ENCODE data around the gene POLQ.
A peak's percentile ranks its signal among the peaks of the same experiment; 100 is the strongest.
"Not testable (repeated sequence)": the region's sequence is repeated elsewhere in the genome, so short reads cannot be mapped to it uniquely, and the experiment has no call there.

The POLQ gene

DNA sequence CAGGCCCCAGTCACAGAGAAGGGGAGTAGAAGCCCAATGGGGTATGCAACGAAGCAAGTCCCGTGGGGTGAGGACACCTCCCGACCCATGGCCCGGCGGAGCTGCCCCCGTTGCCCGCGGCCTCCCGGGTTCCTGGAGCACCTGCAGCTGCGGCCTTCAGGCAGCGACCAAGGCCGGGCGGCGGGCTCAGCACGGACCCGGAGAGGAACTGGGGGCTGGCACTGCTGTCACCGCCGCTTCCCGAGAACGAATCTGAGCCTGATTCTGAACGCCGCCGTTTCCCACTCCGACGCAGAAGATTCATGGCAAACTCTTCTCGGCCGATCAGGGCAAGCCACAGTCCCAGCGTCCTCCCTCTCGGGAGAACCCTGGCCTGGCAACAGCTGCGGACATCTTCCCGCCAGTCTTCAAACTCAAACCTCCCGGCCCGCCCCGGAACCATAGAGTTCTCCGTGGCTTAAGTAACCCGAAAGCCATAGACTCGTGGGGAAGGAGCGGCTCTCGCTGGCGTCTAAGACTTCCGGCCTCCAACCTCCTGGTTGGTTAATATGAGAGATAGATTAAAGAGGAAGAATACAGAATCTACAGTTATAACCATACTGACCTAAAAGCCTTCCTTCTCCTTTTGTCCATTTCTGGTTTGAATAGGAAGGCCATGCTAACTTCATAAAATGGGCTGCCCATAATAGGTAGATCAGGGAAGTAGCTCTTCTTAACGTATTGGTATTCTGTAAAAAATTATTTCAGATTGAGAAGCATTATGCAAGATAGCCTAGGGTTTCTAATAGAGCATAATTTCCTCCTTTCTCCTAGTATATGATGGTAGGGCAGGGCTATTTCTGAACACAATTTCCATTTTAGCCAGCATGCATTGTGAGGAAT, at the start of gene POLQ:
Gene POLQ (minus strand): TSS at position 415 of the 882 bp plus-strand sequence. CDS start 111 bp downstream, at position 304.
- peak; percentile 95 for DNase-seq (ENCODE audit: low spot score)

DNA sequence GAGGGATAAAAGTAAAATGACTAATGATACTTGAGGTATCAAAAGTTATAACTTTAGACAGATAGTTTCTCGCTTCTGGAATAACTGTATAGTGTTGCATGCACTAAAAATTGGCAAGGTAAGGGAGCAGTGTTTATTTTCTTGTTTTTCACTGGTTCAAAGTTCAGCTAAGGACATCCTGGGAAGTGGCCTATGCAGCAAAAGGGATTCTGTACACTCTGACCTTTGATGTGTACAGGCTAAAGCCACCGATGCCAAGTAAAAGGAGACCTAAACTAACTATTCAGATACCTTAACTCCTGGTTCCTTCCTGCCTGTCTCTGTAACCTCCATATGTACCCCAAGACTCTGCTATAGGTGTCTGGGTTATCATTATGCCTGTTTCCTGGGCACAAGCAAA, 49.1 kb upstream of the POLQ start:
- DNase-seq (ENCODE audit: low spot score), result no peak

DNA sequence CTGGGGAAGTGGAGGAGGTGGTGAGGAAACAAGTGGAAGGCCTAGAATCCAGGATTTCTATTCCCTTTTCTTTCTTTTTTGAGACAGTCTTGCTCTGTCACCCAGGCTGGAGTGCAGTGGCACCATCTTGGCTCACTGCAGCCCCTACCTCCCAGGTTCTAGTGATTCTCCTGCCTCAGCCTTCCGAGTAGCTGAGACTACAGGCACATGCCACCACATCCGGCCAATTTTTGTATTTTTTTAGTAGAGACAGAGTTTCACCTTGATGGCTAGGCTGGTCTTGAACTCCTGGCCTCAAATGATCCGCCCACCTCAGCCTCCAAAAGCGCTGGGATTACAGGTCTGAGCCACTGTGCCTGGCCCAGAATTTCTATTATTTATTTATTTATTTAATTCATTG, 48.0 kb upstream of the POLQ start:
- DNase-seq (ENCODE audit: low spot score), result not testable (repeated sequence)

DNA sequence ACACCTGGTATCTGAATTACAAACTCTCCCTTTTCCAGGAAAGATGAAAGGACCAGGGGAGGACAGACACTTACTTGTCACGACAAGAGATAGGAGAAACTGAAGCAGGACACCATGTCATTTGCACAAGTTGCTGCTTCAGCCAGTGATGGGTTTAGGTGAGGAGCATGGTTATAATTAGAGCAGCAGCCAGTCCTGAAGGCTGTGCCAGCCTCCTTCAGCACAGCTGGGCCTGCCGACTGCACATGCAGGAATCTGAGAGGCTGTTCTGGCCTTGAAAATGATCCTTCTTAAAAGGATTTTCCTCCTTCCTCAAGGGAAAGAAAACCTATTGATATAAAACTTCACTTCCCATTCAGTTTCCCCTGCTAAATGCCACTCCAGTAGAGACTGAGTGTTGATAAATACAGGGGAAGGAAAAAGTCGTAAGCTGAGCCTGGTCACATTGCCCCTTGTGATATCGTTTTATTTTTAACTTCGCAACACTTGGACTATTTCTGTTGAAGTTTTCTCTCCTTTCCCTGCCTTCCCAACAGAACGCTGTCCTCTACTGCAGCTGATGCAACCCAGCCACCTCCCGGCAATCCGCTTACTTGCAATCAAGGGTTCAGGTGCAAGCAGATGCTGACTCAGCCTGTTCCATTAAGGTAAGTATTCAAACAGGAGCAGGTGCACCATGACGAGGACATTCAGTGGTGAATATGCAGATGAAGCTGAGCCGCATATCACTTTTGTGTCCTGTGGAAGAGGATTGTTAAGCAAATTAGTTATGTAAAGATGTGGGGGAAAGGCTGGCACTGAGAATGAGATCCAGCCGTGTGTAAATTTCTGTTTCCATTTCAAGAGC, 47.3 kb upstream of the POLQ start, which contains the start of gene FBXO40:
Gene FBXO40 (plus strand): TSS at position 524 of the 847 bp plus-strand sequence. CDS start 27,197 bp downstream, outside the sequence.
- DNase-seq (ENCODE audit: low spot score), result no peak

DNA sequence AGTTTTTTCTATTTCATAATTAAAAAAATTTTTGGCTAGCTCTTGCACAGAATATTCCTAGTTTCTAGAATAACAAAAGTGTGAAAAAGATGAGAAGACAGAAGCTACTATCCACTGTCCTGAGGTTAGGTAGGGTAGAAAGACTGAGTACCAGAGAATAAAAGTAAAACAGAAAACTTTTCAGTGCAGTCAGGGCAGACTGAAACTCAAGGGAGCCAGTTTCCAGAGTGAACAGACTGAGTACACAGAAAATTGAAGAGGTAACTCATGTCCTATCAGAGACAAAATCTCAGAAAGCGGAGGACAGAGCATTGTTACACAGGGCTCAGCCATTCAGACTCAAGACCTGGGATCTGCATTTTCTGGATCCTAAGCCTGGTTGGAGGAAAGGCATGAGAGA, 38.6 kb upstream of the POLQ start:
- DNase-seq (ENCODE audit: low spot score), result no peak

DNA sequence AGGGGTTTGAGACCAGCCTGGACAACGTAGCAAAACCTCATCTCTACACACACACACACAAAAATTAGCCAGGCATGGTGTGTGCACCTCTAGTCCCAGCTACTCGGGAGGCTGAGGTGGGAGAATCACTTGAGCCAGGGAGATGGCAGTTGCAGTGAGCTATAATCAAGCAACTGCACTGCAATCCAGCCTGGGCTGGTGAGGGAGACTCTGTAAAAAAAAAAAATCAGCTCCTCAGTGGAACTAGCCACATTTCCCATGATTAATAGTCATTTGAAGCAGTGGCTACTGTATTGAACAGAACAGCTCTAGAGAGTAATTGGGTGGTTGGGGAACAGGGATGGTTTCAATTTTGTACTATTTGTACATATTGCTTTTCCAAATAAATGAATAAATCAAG, 35.9 kb upstream of the POLQ start:
- DNase-seq (ENCODE audit: low spot score), result no peak

DNA sequence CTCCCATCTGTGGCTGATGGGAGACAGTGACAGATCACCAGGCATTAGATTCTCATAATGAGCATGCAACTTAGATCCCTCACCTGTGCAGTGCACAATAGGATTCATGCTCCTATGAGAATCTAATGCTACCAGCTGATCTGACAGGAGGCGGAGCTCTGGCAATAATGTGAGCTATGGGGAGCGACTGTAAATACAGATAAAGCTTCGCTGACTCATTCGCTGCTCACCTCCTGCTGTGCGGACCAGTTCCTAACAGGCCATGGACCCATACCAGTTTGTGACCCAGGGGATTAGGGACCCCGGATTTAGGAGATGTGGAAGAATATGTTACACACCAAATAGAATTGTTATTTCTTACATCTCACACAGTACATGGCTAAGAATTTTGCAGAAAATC, 28.7 kb upstream of the POLQ start:
- no peak for DNase-seq (ENCODE audit: low spot score)

DNA sequence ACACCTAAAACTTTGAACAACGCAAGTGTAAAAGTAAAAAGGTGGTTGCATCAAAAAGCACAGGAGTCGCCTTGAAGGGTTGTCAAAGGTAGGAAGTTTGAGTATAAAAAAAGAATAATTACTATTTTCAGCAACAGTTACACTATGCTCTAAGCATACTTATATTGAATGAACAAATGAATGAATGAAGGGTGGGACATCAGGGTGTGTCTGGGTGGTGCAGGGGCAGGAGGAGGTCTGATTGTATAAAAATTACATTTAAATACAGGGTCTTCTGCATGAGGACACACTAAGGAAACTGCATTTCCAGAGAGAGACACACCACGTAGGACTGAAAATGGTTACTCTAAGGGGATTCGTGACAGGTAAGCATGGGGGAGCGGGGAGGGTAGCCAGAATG, 21.9 kb upstream of the POLQ start, which contains the start of gene ARGFX:
Gene ARGFX (plus strand): TSS at position 301 of the 400 bp plus-strand sequence. CDS start 2,765 bp downstream, outside the sequence.
- no peak for DNase-seq (ENCODE audit: low spot score)

DNA sequence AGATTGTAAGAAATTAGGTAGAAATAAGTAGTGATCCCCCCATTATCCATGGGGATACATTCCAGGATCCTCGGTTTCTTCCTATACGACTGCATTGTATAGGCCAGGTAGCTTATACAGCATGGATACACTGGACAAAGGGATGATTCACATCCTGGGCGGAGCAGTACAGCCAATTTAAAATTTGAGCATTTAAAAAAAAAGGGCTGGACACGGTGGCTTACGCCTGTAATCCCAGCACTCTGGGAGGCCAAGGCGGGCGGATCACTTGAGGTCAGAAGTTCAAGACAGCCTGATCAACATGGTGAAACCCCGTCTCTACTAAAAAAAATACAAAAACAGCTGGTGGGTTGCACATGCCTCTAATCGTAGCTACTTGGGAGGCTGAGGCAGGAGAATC, 21.0 kb upstream of the POLQ start:
- DNase-seq (ENCODE audit: low spot score), result no peak

DNA sequence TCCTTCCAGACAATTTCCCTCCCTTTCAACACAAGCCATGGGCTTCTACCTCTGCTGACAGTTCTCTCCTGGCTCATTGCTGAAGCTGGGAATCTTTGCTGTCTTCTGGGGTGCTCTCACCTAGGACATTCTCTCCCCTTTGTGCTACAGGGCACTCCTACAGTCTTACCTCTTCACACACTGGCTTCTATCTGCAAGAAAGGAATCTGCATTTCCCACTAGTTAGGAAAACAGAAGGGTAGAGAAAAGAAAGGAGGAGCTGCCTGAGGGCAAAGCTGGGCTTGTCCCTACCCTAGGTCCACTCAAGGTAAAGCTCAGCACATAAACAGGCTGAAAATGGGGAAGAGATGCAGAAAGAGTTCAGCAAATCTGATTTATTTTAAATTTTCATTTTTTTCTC, 16.4 kb upstream of the POLQ start:
- DNase-seq (ENCODE audit: low spot score), result no peak

DNA sequence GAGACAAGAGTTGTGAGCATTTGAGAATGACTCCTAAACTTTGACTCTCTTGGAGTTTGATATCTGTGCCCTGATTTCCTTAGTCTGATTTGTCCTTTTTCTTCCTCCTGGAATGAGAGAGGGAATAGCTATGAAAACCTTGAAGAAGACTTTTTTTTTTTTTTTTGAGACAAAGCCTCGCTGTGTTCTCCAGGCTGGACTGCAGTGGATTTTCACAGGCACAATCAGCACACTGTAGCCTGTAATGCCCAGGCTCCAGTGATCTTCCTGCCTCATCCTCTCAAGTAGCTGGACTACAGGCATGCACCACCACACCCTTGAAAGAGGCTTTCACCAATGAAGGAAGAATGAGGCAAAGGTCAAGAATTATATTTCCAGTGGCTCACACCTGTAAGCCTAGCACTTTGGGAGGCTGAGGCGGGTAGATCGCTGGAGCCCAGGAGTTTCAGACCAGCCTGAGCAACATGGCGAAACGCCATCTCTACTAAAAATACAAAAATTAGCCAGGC, 11.7 kb upstream of the POLQ start:
- DNase-seq (ENCODE audit: low spot score), result no peak

DNA sequence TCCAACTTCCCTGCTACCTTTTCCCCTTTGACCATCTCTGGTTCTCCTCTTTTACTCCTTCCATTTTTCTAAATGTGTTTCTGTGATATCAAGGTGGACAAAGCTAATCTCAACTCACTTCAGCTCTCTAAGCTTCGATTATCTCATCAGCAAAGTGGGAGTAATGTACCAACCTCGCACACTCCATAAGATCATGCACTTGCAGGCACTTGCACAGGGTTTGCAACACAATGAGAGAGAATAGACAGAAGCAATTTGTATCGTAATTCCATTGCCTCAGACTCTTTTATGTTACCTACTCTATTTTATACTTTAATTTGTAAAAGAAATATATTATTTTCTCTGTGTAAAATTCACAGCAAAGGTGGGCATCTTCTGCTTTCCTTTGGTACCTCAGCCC, 7.0 kb upstream of the POLQ start:
- DNase-seq (ENCODE audit: low spot score), result no peak

DNA sequence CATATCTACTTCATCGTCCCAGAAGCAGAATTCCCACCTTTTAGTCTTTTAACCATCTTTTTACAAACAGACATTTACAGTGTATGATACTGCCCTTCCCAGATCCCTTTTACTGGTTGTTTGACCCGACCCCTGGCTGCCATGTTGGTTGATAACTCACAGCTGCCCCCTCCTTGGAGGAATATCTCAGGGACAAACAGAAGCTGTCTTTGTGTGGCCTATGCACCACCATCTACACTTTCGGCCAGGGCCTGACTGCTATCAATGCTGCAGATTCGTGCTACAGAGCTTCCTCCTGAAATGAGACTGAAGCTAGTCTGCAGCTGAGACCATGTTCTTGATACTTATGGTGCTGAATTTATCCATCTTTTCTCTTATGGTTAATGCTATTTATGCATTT, 6.6 kb upstream of the POLQ start:
- peak; percentile 23 for DNase-seq (ENCODE audit: low spot score)

DNA sequence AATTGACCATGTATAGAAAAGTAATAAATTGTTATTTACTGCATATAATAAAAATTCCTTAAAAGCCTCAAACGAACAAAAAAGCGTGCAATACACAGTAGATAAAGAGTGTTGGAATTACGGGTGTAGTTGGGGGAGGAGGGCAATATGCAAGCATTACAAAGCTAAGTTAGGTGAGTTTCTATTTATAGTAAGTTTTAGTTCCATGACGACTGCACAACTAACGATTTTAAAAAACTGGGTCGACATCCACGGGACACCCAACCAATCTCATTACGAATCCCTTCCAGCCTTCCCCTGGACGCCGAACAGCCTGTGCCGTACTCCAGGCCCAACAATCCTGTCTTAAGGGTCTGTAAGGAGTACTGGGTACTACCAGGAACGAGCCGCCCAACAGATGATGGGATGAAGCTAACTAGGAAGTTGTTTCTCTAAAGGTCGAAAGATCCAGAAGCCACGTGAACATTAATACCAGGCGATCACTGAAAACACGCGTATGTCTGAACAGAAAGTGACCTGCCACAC, 677 bp downstream of the POLQ start:
- DNase-seq (ENCODE audit: low spot score), result no peak

DNA sequence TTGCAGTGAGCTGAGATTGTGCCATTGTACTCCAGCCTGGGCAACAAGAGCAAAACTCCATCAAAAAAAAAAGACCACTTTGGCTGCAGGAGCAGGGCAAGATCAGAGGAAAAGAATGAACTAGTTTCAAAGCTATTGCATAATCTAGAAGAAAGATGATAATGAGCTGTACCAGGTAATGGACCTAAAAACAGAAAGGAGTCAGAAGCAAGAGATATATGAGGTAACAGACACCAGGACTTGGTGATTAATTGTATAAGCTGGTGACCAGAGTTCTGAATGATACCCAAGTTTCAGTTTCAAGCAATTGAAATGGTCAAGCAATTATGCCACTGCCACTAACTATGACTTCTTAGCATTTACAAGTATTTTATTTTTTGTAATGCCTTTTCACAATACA, 2.9 kb downstream of the POLQ start:
- DNase-seq (ENCODE audit: low spot score), result no peak

DNA sequence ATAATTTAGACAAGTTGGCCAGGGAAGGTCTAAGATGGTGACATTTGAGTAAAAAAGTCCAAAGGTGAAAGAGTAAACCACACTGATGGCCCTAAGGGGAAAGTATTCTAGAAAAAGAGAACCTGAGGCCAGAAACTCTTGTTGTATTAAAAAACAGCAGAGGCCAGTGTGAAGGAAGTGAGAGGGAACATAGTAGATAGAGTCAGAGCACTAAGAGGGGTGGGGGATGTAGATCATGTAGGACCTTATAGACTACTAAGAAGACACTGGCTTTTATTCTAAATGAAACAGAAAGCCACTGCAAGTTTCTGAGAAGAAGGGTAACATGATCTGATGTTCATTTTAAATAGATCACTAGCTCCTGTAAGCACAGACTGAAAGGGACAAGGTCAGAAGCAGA, 14.5 kb downstream of the POLQ start:
- no peak for DNase-seq (ENCODE audit: low spot score)

DNA sequence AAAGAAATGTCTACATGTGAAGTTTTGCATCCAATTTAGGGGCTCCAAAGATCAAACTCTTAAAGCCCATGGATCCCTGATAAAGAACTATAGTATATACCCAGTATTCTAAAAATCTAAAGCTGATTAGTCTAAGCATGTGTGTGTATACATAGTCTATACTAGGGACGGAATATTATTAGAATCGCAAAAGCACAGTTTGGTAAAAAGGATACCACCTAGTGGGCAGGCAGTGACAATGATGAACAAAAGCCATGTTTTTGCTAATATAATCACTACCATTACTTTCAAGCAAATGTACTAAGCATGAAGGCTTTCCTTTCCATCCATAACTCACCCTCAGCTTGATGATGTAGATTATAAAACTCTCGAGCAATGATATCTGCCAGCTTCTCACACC, 16.5 kb downstream of the POLQ start:
- DNase-seq (ENCODE audit: low spot score), result no peak

DNA sequence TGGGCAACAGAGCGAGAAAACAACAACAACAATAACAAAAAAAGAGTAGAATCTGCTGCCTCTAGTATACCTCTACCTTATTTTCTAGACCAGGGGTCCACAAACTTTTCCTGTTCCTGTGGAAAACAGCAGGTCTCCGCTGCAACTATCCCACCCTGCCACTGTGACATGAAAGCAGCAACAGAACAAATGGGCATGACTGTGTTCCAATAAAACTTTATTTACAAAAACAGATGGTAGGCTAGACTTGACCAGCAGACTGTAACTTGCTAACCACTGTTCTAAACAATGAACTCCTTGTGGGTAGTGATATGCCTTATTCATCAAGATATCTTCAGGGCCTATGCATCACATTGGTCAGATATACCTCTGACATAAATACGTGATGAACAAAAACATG, 25.3 kb downstream of the POLQ start:
- DNase-seq (ENCODE audit: low spot score), result no peak

DNA sequence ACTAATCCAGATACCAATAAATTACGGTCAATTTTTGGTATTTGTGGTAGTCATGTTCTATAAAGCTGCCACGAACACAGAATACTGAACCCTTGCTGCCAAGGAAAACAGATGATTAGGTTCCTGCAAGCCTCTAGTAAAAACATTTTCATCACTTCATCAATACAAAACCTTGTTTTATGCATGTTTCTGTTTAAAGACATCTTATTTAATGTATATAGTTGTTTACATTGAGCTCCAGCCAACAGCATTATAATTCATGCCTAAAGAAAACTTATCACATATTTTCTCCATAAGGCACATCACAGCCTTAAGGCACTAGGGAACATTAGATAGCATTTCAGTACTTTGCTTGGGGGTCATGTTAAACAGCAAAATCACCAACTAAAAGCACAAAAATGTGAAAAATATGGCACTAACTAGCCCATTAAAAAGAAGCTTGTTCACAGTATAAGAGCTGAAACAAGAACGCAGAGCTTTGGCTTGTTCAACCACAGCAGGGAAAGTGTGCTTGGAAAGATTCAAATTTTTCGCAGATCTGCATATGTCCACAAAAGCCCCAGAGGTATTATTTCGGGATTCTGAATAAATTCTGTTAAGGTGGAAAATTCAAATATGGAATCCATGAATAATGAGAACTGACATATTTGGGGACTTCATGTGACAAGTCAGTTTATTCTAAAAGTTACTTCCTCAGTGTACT, 27.7 kb downstream of the POLQ start:
- DNase-seq (ENCODE audit: low spot score), result no peak

DNA sequence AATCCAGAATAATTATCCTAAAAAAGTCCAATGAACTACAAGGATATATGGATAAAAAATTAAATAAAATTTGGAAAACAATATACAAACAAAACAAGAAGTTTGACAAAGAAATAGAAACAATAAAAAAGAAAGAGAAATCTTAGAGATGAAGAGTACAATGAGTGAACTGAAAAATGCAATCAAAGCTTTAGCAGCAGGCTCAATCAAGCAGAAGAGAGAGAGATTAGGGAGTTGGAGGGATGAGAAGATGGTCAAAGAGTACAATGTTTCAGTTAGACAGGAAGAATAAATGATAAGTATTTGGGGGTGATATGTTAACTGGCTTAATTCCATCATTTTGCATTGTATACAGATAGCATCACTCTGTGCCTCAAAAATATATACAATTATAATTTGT, 29.9 kb downstream of the POLQ start:
- DNase-seq (ENCODE audit: low spot score), result no peak

DNA sequence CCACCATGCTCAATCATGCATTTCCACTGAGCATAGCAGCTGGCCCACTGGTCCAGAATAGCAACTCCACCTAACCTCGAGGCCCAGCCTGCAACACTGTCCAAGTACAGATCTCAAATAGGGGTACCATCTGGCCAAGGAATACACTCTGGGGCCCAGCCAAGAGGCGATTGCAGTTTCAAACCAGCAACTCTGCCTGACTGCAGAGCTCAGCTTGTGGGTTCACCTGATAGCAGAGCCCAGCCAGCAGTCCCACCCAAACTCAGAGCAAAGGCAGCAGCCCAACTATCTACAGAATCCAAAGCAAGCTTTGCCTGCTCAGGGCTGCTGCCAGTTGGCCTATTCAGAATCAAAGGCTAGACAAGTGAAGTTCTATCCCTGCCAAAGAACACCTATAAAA, 30.5 kb downstream of the POLQ start:
- DNase-seq (ENCODE audit: low spot score), result no peak

DNA sequence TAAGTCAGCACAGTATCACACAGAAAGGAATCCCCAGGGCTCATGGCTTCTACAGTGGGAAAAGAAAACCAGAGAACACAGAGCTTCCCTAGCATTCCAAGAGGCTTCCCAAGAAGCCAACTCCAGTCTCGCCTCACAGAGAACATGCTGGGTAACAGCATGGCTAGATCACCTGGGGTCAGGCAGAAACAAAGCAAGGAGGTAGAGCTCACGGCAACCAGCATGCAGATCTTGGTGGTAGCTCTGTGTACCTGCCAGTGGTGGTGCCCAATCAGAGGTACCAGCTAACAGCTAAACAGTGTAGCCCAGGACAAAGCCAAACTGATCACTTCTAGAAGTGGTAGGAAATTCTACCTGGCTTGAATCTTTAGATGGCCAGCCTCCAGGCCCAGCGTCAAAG, 31.3 kb downstream of the POLQ start:
- no peak for DNase-seq (ENCODE audit: low spot score)
